MM.1S (cell line): Measurements from ENCODE around the gene NSMF.

Experiments used
- DNase-seq: peaks from one replicate; pipeline ENCODE4 v3.0.0-alpha.2; 2015
- H2AFZ ChIP-seq: fragments of 300-600 bp; sonication (generic); 2 replicates; pipeline ENCODE4 v1.6.0; 2016; ENCODE audit warnings: antibody characterized with exemption, low read length
- H3F3A ChIP-seq: fragments of 300-600 bp; sonication (generic); 2 replicates; pipeline ENCODE4 v1.6.1; 2016; ENCODE audit warnings: mild to moderate bottlenecking, antibody characterized with exemption, low read length, moderate library complexity, mixed read lengths; ENCODE audit not compliant: insufficient read depth
- H3K27ac ChIP-seq: fragments of 300-600 bp; sonication (generic); 2 replicates; pipeline ENCODE4 v1.5.1; 2016; ENCODE audit warnings: mild to moderate bottlenecking, low read length
- H3K27me3 ChIP-seq: fragments of 300-600 bp; sonication (generic); replicated peaks from 2 replicates; pipeline ENCODE4 v1.6.0; 2016; ENCODE audit warnings: low read length; ENCODE audit not compliant: insufficient read depth
- H3K36me3 ChIP-seq: fragments of 300-600 bp; sonication (generic); replicated peaks from 2 replicates; pipeline ENCODE4 v1.6.1; 2016; ENCODE audit warnings: mild to moderate bottlenecking, low read length, mixed read lengths; ENCODE audit not compliant: insufficient read depth
- H3K4me1 ChIP-seq: fragments of 300-600 bp; sonication (generic); 2 replicates; pipeline ENCODE4 v1.6.1; 2016; ENCODE audit warnings: low read length, mixed read lengths
- H3K4me2 ChIP-seq: fragments of 300-600 bp; sonication (generic); 2 replicates; pipeline ENCODE4 v1.6.0; 2016; ENCODE audit warnings: low read depth, low read length
- H3K4me3 ChIP-seq: fragments of 300-600 bp; sonication (generic); 2 replicates; pipeline ENCODE4 v1.5.1; 2016; ENCODE audit warnings: low read length, mixed read lengths
- H3K79me2 ChIP-seq: fragments of 300-600 bp; sonication (generic); 2 replicates; pipeline ENCODE4 v1.6.1; 2016; ENCODE audit warnings: mixed run types, low read length, mixed read lengths
- H3K9ac ChIP-seq: fragments of 300-600 bp; sonication (generic); 2 replicates; pipeline ENCODE4 v1.6.1; 2016; ENCODE audit warnings: low read length, mixed read lengths
- H3K9me2 ChIP-seq: fragments of 300-600 bp; sonication (generic); replicated peaks from 2 replicates; pipeline ENCODE4 v1.6.1; 2016; ENCODE audit warnings: mild to moderate bottlenecking, low read length, mixed read lengths; ENCODE audit not compliant: insufficient read depth
- H3K9me3 ChIP-seq: fragments of 300-600 bp; sonication (generic); replicated peaks from 2 replicates; pipeline ENCODE4 v1.6.1; 2016; ENCODE audit warnings: mild to moderate bottlenecking, low read length, mixed read lengths; ENCODE audit not compliant: insufficient read depth
- H4K20me1 ChIP-seq: fragments of 300-600 bp; sonication (generic); 2 replicates; pipeline ENCODE4 v1.6.1; 2016; ENCODE audit warnings: mild to moderate bottlenecking, low read length, moderate library complexity, mixed read lengths; ENCODE audit not compliant: insufficient read depth
- CTCF ChIP-seq: fragments of 300-600 bp; sonication (generic); IDR thresholded peaks from 2 replicates; pipeline ENCODE4 v1.5.1; 2016; ENCODE audit warnings: antibody characterized with exemption, low read length, mixed read lengths
- EZH2 ChIP-seq: fragments of 300-600 bp; sonication (generic); optimal IDR thresholded peaks from 2 replicates; pipeline ENCODE3; 2017; ENCODE audit warnings: low read depth, mild to moderate bottlenecking, antibody characterized with exemption, low read length, mixed read lengths
- EZH2phosphoT487 ChIP-seq: fragments of 300-600 bp; sonication (generic); IDR thresholded peaks from 2 replicates; pipeline ENCODE4 v1.6.1; 2018; ENCODE audit warnings: antibody characterized with exemption, low read length

Gene NSMF

GRCh38 chr9:137485343-137486140 lies 26.4 kb upstream of the NSMF start:
- no peak for DNase-seq
- no peaks in the 10 kb centered on the region for H4K20me1 ChIP-seq
- H3K79me2 ChIP-seq = no peaks in the 10 kb centered on the region
- no peak overlapping the region for H3K27ac ChIP-seq
- no peaks in the 10 kb centered on the region for H3K9me2 ChIP-seq
- no peak overlapping the region for H2AFZ ChIP-seq
- peaks cover 30% of the 10 kb centered on the region for H3K27me3 ChIP-seq
- H3F3A ChIP-seq = peaks cover 15% of the 10 kb centered on the region
- H3K4me3 ChIP-seq = no peak overlapping the region
- H3K4me1 ChIP-seq = peaks cover 20% of the 10 kb centered on the region
- TF ChIP-seq CTCF (no peak), EZH2phosphoT487 (no peak), EZH2 (no peak)
- no peak overlapping the region for H3K9ac ChIP-seq
- H3K36me3 ChIP-seq = no peaks in the 10 kb centered on the region
- no peaks in the 10 kb centered on the region for H3K9me3 ChIP-seq
- no peak overlapping the region for H3K4me2 ChIP-seq

DNA sequence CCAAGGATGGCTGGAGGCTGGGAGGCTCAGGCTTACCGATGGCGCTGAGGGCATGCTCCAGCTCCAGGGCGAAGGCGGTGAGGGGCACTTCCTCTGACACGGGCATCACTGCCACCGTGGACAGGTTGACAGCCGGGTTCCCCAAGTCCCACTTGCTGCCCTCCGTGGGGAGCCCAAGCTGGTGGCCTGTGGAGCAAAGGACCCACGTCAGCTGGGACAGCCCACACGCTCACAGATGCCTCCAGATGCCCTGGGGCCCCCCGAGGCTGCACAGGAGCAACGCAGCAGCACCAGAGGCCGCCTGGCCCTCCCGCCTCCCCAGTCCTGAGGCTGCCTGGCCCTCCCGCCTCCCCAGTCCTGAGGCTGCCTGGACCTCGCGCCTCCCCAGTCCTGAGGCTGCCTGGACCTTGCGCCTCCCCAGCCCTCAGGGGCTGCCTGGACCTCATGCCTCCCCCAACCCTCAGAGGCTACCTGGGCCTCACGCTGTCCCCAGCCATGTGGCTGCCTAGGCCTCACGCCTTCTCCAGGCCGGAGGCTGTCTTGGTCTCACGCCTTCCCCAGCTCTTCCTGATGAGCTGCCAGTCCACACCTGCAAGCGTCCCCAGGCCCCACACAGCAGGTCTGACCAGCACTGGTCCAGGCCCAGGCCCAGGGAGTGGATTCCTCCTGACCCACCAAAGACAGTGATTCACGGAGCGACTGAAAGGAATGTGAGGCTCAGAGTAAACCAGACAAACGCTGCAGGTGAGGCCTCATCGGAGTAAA lies 25.6 kb upstream of the NSMF start:
- Histone ChIP-seq H3K4me1 (peaks cover 11% of the 10 kb centered on the region), H3K79me2 (no peaks in the 10 kb centered on the region), H3K27me3 (peaks cover 23% of the 10 kb centered on the region), H2AFZ (no peak overlapping the region), H3K27ac (no peak overlapping the region), H3K4me3 (no peak overlapping the region), H3K36me3 (no peaks in the 10 kb centered on the region), H3K4me2 (no peak overlapping the region), H3K9me2 (no peaks in the 10 kb centered on the region), H4K20me1 (no peaks in the 10 kb centered on the region), H3F3A (peaks cover 9% of the 10 kb centered on the region), H3K9ac (no peak overlapping the region), H3K9me3 (no peaks in the 10 kb centered on the region)
- no peak for DNase-seq
- no peak for TF ChIP-seq EZH2phosphoT487
- TF ChIP-seq EZH2 = no peak
- TF ChIP-seq CTCF = no peak

DNA sequence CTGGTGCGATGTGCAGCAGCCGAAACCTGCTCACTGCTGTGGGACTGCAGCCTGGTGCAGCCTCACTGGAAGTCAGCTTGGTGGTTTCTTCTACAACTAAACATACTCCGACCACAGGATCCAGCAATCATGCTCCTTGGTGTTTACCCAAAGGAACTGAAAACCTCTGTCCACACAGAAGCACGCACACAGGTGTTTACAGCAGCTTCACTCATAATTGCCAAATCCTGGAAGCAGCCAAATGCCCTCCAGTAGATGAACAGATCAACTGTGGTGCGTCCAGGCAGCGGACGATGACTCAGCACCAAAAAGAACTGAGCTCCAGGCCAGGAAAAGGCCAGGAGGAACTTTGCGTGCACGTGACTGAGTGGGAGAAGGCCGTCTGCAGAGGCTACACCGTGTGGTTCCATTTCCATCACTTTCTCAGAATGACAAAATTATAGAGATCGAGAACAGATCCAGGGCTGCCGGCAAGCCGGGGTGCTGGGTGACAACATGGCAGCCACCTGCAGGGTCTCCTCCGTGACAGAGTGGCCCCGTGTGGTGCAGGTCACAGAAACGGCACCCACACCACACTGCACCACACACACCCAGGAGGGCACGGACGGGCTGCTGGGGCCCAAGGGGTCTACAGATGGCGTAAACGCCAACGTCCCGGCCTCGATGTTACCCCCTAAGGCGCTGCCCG lies 23.1 kb upstream of the NSMF start:
- 0 out of 2 replicates have a peak overlapping the region, but pooled peaks have one; percentile 13 for H3K4me3 ChIP-seq
- H3K79me2 ChIP-seq = no peaks in the 10 kb centered on the region
- H2AFZ ChIP-seq = peak overlapping the region; percentile 72
- peaks cover 8% of the 10 kb centered on the region for H3K27me3 ChIP-seq
- peak overlapping the region; percentile 77 for H3K27ac ChIP-seq
- peaks cover 11% of the 10 kb centered on the region for H3K4me1 ChIP-seq
- H3K36me3 ChIP-seq = no peaks in the 10 kb centered on the region
- no peaks in the 10 kb centered on the region for H3K9me3 ChIP-seq
- H3F3A ChIP-seq = peaks cover 9% of the 10 kb centered on the region
- no peaks in the 10 kb centered on the region for H4K20me1 ChIP-seq
- TF ChIP-seq EZH2phosphoT487 (no peak), CTCF (no peak), EZH2 (no peak)
- H3K9ac ChIP-seq = peak overlapping the region; percentile 19; the same call in 1 of the 2 replicates
- peak; percentile 80 for DNase-seq
- no peaks in the 10 kb centered on the region for H3K9me2 ChIP-seq
- peak overlapping the region; percentile 71 for H3K4me2 ChIP-seq
